HCT116 (cell line): ENCODE measurements around the gene CTSW. TPM values are rescaled to one million over a fixed set of nuclear protein-coding genes. Genes with fewer than 3 reads are reported as not detected.

Source experiments
- ATAC-seq: fragments of 200-7000 bp; cut with Tn5 transposase; 2 replicates; pipeline ENCODE4 v1.9.1; 2020; ENCODE audit warnings: mild to moderate bottlenecking, moderate library complexity
- BruUV-seq: library from RNA; stranded (reverse); fragments of 400-500 nt; replicated peaks from 2 replicates; lab custom pipeline; 2021; lab: Mats Ljungman, UMichigan
- CTCF ChIA-PET: fragments of 300-600 bp; sonication (Branson Sonifier 250); formaldehyde crosslinking; loops from one replicate; lab custom pipeline; 2021; ENCODE audit warnings: antibody characterized with exemption; lab: Charles Lee
- POLR2A ChIA-PET: fragments of 300-600, 350-600 bp; sonication (Branson Sonifier 250); formaldehyde crosslinking; loops from one replicate; lab custom pipeline; 2021; ENCODE audit warnings: antibody characterized with exemption; lab: Charles Lee
- RAD21 ChIA-PET, 2 experiments: fragments of 300-600 bp; sonication (Branson Sonifier 250); formaldehyde crosslinking; loops; one replicate each; lab custom pipeline; 2023; ENCODE audit warnings: low total read pairs in 2 of 2; ENCODE audit not compliant: uncharacterized antibody in 2 of 2, unreplicated experiment in 2 of 2, low non-redundant PET in 1 of 2; lab: Charles Lee
- DNase-seq: peaks from one replicate; pipeline ENCODE4 v3.0.0-alpha.2; 2010; ENCODE audit warnings: low read depth, low spot score
- H2AFZ ChIP-seq: fragments of 200-600 bp; shearing (Covaris generic), sonication (generic); 2 replicates; pipeline ENCODE4 v1.6.1; 2017; ENCODE audit warnings: low read depth, mixed run types, mixed read lengths, antibody characterized with exemption, low read length; ENCODE audit not compliant: poor library complexity, severe bottlenecking
- H3K27ac ChIP-seq: 2 replicates; pipeline ENCODE4 v1.5.1; 2012; ENCODE audit warnings: low read depth, low read length
- H3K27me3 ChIP-seq: fragments of 200-600 bp; sonication (generic); 2 replicates; pipeline ENCODE4 v1.6.1; 2016; ENCODE audit warnings: mixed run types, low read length, mixed read lengths; ENCODE audit not compliant: insufficient read depth
- H3K36me3 ChIP-seq, 2 experiments: fragments of 200-500 bp in 1 of 2; fragments of 200-600 bp in 1 of 2; sonication (Bioruptor generic) in 1 of 2; sonication (generic) in 1 of 2; 2 replicates each; pipeline versions ENCODE4 v1.5.1 to v1.6.1; 2014 to 2016; ENCODE audit warnings: low read length in 2 of 2, inconsistent platforms in 1 of 2, mixed read lengths in 1 of 2, mixed run types in 1 of 2; ENCODE audit not compliant: insufficient read depth in 2 of 2, control insufficient read depth in 1 of 2
- H3K4me1 ChIP-seq, 2 experiments: fragments of 200-600 bp in 1 of 2; sonication (generic) in 1 of 2; 2 replicates each; pipeline versions ENCODE4 v1.5.1 to v1.6.1; 2012 to 2017; ENCODE audit warnings: low read length in 2 of 2, inconsistent platforms in 1 of 2, mild to moderate bottlenecking in 1 of 2, mixed read lengths in 1 of 2, mixed run types in 1 of 2, moderate library complexity in 1 of 2; ENCODE audit not compliant: insufficient read depth in 2 of 2, control insufficient read depth in 1 of 2
- H3K4me2 ChIP-seq: fragments of 200-600 bp; sonication (generic); 2 replicates; pipeline ENCODE4 v1.6.1; 2017; ENCODE audit warnings: mixed run types, low read length, mixed read lengths
- H3K4me3 ChIP-seq, 2 experiments: fragments of 200-600 bp in 1 of 2; sonication (generic) in 1 of 2; replicated peaks in 1 of 2; 2 replicates each; pipeline ENCODE4 v1.5.1; 2011 to 2016; ENCODE audit warnings: low read length in 2 of 2, control low read depth in 1 of 2, low read depth in 1 of 2, mild to moderate bottlenecking in 1 of 2, mixed read lengths in 1 of 2, mixed run types in 1 of 2
- H3K79me2 ChIP-seq: fragments of 200-600 bp; sonication (generic); 2 replicates; pipeline ENCODE4 v1.6.1; 2017; ENCODE audit warnings: mild to moderate bottlenecking, mixed run types, low read length, moderate library complexity, mixed read lengths; ENCODE audit not compliant: insufficient read depth
- H3K9ac ChIP-seq: fragments of 200-600 bp; sonication (generic); 2 replicates; pipeline ENCODE4 v1.6.1; 2016; ENCODE audit warnings: low read length, mixed read lengths
- H3K9me2 ChIP-seq: fragments of 200-600 bp; sonication (generic), shearing (Covaris generic); 2 replicates; pipeline ENCODE4 v1.6.1; 2017; ENCODE audit warnings: mixed run types, mild to moderate bottlenecking, moderate library complexity; ENCODE audit not compliant: insufficient read depth
- H3K9me3 ChIP-seq, 2 experiments: fragments of 200-500 bp in 1 of 2; fragments of 200-600 bp in 1 of 2; sonication (Bioruptor generic) in 1 of 2; sonication (generic) in 1 of 2; 2 replicates each; pipeline ENCODE4 v1.6.1; 2014 to 2017; ENCODE audit warnings: low read length in 2 of 2, mixed read lengths in 2 of 2, inconsistent platforms in 1 of 2, low read depth in 1 of 2, mild to moderate bottlenecking in 1 of 2, mixed run types in 1 of 2, moderate library complexity in 1 of 2; ENCODE audit not compliant: control insufficient read depth in 1 of 2, insufficient read depth in 1 of 2
- H4K20me1 ChIP-seq: fragments of 200-600 bp; sonication (generic), shearing (Covaris generic); 2 replicates; pipeline ENCODE4 v1.6.1; 2017; ENCODE audit warnings: mixed run types, mild to moderate bottlenecking, moderate library complexity; ENCODE audit not compliant: insufficient read depth
- CBX3 ChIP-seq: IDR thresholded peaks from 2 replicates; pipeline ENCODE4 v1.6.1; 2012; ENCODE audit warnings: low read depth
- POLR2A ChIP-seq: IDR thresholded peaks from 2 replicates; pipeline ENCODE4 v1.7.0; 2011; ENCODE audit warnings: borderline replicate concordance; ENCODE audit not compliant: insufficient read depth, insufficient read length; ENCODE audit errors: extremely low read depth
- POLR2AphosphoS5 ChIP-seq: IDR thresholded peaks from 2 replicates; pipeline ENCODE4 v1.6.1; 2011; ENCODE audit warnings: mild to moderate bottlenecking, low read depth, low read length, moderate library complexity
- RAD21 ChIP-seq: IDR thresholded peaks from 2 replicates; pipeline ENCODE4 v1.6.1; 2012; ENCODE audit warnings: low read depth, mild to moderate bottlenecking
- YY1 ChIP-seq: IDR thresholded peaks from 2 replicates; pipeline ENCODE4 v1.6.1; 2011; ENCODE audit warnings: low read length, low read depth, moderate library complexity, mild to moderate bottlenecking; ENCODE audit not compliant: insufficient replicate concordance; ENCODE audit errors: extremely low read depth
- ZFX ChIP-seq: fragments of 450-650 bp; IDR thresholded peaks from 2 replicates; pipeline ENCODE4 v1.6.1; 2017
- ZNF274 ChIP-seq: fragments of 200-500 bp; sonication (Bioruptor generic); IDR thresholded peaks from 2 replicates; pipeline ENCODE4 v1.6.1; 2014; ENCODE audit warnings: mild to moderate bottlenecking, low read depth, low read length, inconsistent platforms
- intact Hi-C: fragments of 100-400 bp; cut with micrococcal nuclease; formaldehyde crosslinking; loops from 2 replicates; pipeline ENCODE4 v1.10.0; 2022
- total RNA-seq: library from RNA; stranded (reverse); gene quantifications from one replicate; pipeline ENCODE4 v1.2.1, GENCODE V29; 2021; ENCODE audit not compliant: unreplicated experiment
- TF ChIP-seq, protein P1 (sequence below): IDR thresholded peaks from 2 replicates; pipeline ENCODE4 v1.6.1; 2011; ENCODE audit warnings: mild to moderate bottlenecking, low read length, moderate library complexity; ENCODE audit not compliant: insufficient replicate concordance; ENCODE audit errors: extremely low read depth
- TF ChIP-seq, protein P2 (sequence below): IDR thresholded peaks from 2 replicates; pipeline ENCODE4 v1.6.1; 2012; ENCODE audit warnings: low read depth

Gene CTSW
- total RNA-seq, 1 experiment from 2014 or later, result not detected

DNA sequence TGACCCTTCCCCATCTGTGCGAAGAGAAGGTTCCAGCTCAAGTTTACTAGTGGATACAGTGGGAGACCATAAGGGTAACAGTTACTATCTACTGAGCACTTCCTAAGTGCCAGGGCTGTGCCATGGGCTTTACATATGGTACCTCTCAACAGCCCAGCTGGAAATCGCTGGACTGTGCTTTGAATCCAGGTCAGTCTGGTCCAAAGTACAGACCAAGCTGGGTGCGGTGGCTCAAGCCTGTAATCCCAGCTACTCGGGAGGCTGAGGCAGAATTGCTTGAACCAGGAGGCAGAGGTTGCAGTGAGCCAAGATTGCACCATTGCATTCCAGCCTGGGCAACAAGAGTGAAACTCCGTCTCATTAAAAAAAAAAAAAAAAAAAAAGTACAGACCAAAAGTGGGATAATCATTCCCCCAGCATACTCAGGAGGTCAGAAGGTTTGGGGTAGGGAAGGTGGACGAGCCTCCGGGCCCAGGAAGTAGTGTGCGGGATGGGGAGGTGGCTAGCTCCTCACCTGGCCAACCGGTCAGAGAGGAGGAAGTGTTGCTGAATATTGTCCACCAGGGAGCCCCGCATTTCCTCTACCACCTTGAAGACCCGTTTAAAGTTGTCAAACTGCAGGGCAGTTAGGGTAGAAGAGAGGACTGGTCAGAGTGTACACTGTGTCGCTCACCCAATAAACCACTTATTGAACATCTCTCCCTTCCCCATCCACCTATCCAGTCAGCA, 6.3 kb downstream of the CTSW start:
- DNase-seq, result no peak
- ChIA-PET RAD21 (interaction anchor here in 1 of 2 experiments (1.2 kb wide), 1 partner anchor 136 kb away, joined by 3 read pairs; no protein-coding TSS in a partner anchor), CTCF (interaction anchor here (1.0 to 3.1 kb wide), 8 partner anchors 16 to 180 kb away, joined by 3 to 38 read pairs (median 6); partner anchors contain the start of genes KAT5 and MUS81), POLR2A (interaction anchor here (0.7 to 0.9 kb wide), 2 partner anchors 27 to 28 kb away, joined by 3 to 4 read pairs; partner anchors contain the start of gene CFL1)
- Histone ChIP-seq H3K4me2 (no peak overlapping the region), H3K79me2 (peaks cover 39% of the 10 kb centered on the region), H2AFZ (no peak overlapping the region), H3K4me1 (peaks cover 15 to 50% of the 10 kb centered on the region in 2 experiments), H3K9me2 (no peaks in the 10 kb centered on the region), H3K4me3 (no peak overlapping the region), H3K9me3 (no peaks in the 10 kb centered on the region), H4K20me1 (no peaks in the 10 kb centered on the region), H3K9ac (no peak overlapping the region), H3K36me3 (peaks cover 14 to 50% of the 10 kb centered on the region in 2 experiments), H3K27ac (no peak overlapping the region), H3K27me3 (no peaks in the 10 kb centered on the region)
- BruUV-seq, result no TSS peak
- TF ChIP-seq ZNF274 (no peak), RAD21 (no peak), ZFX (no peak), POLR2AphosphoS5 (no peak), POLR2A (no peak), CBX3 (no peak), YY1 (no peak)
- TF ChIP-seq, protein P1, sequence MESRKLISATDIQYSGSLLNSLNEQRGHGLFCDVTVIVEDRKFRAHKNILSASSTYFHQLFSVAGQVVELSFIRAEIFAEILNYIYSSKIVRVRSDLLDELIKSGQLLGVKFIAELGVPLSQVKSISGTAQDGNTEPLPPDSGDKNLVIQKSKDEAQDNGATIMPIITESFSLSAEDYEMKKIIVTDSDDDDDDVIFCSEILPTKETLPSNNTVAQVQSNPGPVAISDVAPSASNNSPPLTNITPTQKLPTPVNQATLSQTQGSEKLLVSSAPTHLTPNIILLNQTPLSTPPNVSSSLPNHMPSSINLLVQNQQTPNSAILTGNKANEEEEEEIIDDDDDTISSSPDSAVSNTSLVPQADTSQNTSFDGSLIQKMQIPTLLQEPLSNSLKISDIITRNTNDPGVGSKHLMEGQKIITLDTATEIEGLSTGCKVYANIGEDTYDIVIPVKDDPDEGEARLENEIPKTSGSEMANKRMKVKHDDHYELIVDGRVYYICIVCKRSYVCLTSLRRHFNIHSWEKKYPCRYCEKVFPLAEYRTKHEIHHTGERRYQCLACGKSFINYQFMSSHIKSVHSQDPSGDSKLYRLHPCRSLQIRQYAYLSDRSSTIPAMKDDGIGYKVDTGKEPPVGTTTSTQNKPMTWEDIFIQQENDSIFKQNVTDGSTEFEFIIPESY, result no peak
- TF ChIP-seq, protein P2, sequence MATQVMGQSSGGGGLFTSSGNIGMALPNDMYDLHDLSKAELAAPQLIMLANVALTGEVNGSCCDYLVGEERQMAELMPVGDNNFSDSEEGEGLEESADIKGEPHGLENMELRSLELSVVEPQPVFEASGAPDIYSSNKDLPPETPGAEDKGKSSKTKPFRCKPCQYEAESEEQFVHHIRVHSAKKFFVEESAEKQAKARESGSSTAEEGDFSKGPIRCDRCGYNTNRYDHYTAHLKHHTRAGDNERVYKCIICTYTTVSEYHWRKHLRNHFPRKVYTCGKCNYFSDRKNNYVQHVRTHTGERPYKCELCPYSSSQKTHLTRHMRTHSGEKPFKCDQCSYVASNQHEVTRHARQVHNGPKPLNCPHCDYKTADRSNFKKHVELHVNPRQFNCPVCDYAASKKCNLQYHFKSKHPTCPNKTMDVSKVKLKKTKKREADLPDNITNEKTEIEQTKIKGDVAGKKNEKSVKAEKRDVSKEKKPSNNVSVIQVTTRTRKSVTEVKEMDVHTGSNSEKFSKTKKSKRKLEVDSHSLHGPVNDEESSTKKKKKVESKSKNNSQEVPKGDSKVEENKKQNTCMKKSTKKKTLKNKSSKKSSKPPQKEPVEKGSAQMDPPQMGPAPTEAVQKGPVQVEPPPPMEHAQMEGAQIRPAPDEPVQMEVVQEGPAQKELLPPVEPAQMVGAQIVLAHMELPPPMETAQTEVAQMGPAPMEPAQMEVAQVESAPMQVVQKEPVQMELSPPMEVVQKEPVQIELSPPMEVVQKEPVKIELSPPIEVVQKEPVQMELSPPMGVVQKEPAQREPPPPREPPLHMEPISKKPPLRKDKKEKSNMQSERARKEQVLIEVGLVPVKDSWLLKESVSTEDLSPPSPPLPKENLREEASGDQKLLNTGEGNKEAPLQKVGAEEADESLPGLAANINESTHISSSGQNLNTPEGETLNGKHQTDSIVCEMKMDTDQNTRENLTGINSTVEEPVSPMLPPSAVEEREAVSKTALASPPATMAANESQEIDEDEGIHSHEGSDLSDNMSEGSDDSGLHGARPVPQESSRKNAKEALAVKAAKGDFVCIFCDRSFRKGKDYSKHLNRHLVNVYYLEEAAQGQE, result no peak
- ATAC-seq, result no peak
- intact Hi-C loops, result no loop called here
